ENCODE data around the gene MEIS1.

Gene MEIS1

GRCh38 chr2:66431846-66432587, 2.9 kb upstream of the MEIS1 start:
- no peak for DNase-seq (ENCODE audit: low read depth)

GRCh38 chr2:66432801-66433694, 1.9 kb upstream of the MEIS1 start:
- no peak for DNase-seq (ENCODE audit: low read depth)

- DNase-seq (ENCODE audit: low read depth) = no peak
Observed at GRCh38 chr2:66433695-66433944, 1.3 kb upstream of the MEIS1 start.

- DNase-seq (ENCODE audit: low read depth) = no peak
Observed at GRCh38 chr2:66433945-66434678, 813 bp upstream of the MEIS1 start.

GRCh38 chr2:66435549-66435875, 587 bp downstream of the MEIS1 start:
- no peak for DNase-seq (ENCODE audit: low read depth)

- no peak for DNase-seq (ENCODE audit: low read depth)
Observed at GRCh38 chr2:66435963-66436362, 1.0 kb downstream of the MEIS1 start.

- DNase-seq (ENCODE audit: low read depth) = no peak
Observed at GRCh38 chr2:66436581-66437001, 1.7 kb downstream of the MEIS1 start.

- DNase-seq (ENCODE audit: low read depth) = no peak
Observed at GRCh38 chr2:66437109-66437690, 2.3 kb downstream of the MEIS1 start.

GRCh38 chr2:66437691-66438497, 3.0 kb downstream of the MEIS1 start:
- DNase-seq (ENCODE audit: low read depth) = no peak

GRCh38 chr2:66438498-66438833, 3.5 kb downstream of the MEIS1 start:
- DNase-seq (ENCODE audit: low read depth) = no peak

- no peak for DNase-seq (ENCODE audit: low read depth)
Observed at GRCh38 chr2:66438891-66439811, 4.2 kb downstream of the MEIS1 start.

GRCh38 chr2:66439812-66440542, 5.1 kb downstream of the MEIS1 start:
- DNase-seq (ENCODE audit: low read depth) = no peak

GRCh38 chr2:66440708-66441497, 6.0 kb downstream of the MEIS1 start:
- DNase-seq (ENCODE audit: low read depth) = no peak

- DNase-seq (ENCODE audit: low read depth) = no peak
Observed at GRCh38 chr2:66441581-66442320, 6.8 kb downstream of the MEIS1 start.

- no peak for DNase-seq (ENCODE audit: low read depth)
Observed at GRCh38 chr2:66442516-66443185, 7.7 kb downstream of the MEIS1 start.

GRCh38 chr2:66443186-66443978, 8.5 kb downstream of the MEIS1 start:
- no peak for DNase-seq (ENCODE audit: low read depth)

Measured in activated T-cell treated with anti-CD3 and anti-CD28 coated beads for 1 hour (primary cell).